Aorta (tissue), 5 donors: ENCODE data around the gene ITGA6. TPM values are rescaled to one million over a fixed set of nuclear protein-coding genes. Genes with fewer than 3 reads are reported as not detected.

Source experiments
- ATAC-seq: fragments of 200-7000 bp; cut with Tn5 transposase; one replicate; pipeline ENCODE4 v1.9.1; 2022; ENCODE audit warnings: moderate library complexity; ENCODE audit not compliant: low FRiP score
- DNase-seq, 2 donors: peaks; one replicate each; pipeline ENCODE4 v3.0.0-alpha.2; 2020
- H3K27ac ChIP-seq, 2 donors: one replicate each; pipeline ENCODE4 v1.5.1; 2013; ENCODE audit warnings: low read length in 2 of 2, mild to moderate bottlenecking in 2 of 2, moderate library complexity in 2 of 2, control low read depth in 1 of 2, inconsistent platforms in 1 of 2, low read depth in 1 of 2
- H3K27me3 ChIP-seq, 2 donors: one replicate each; pipeline ENCODE4 v1.6.1; 2013; ENCODE audit warnings: control low read depth in 1 of 2, low read length in 1 of 2, mild to moderate bottlenecking in 1 of 2, moderate library complexity in 1 of 2; ENCODE audit not compliant: insufficient read depth in 2 of 2, control insufficient read depth in 1 of 2
- H3K36me3 ChIP-seq, 2 donors: one replicate each; pipeline ENCODE4 v1.6.1; 2013; ENCODE audit warnings: control low read depth in 1 of 2, low read length in 1 of 2, mild to moderate bottlenecking in 1 of 2; ENCODE audit not compliant: insufficient read depth in 2 of 2, control insufficient read depth in 1 of 2
- H3K4me1 ChIP-seq, 2 donors: one replicate each; pipeline ENCODE4 v1.6.1; 2013; ENCODE audit warnings: low read length in 2 of 2, control low read depth in 1 of 2, mild to moderate bottlenecking in 1 of 2, moderate library complexity in 1 of 2; ENCODE audit not compliant: insufficient read depth in 2 of 2, control insufficient read depth in 1 of 2
- H3K4me3 ChIP-seq, 2 donors: one replicate each; pipeline ENCODE4 v1.5.1; 2013; ENCODE audit warnings: low read length in 2 of 2, control low read depth in 1 of 2, mild to moderate bottlenecking in 1 of 2
- H3K9me3 ChIP-seq: one replicate; pipeline ENCODE4 v1.6.1; 2013; ENCODE audit warnings: mild to moderate bottlenecking, low read length; ENCODE audit not compliant: control insufficient read depth
- WGBS, 2 donors: extraction: QIAGEN DNeasy Blood & Tissue Kit; methylation state at CpG; one replicate each; pipeline ENCODE4 v1.1.7; 2013; 5-methylcytosine and 5-hydroxymethylcytosine counted together
- intact Hi-C, 2 donors: fragments of 100-400 bp; cut with DNase I; formaldehyde crosslinking; loops; one replicate each; pipeline versions ENCODE4 v1.14.2 to v1.15.0; 2022
- polyA plus RNA-seq, 2 donors: library from polyadenylated mRNA; stranded (reverse); fragments of 200-250 nt; gene quantifications; one replicate each; pipeline ENCODE4 v1.2.3, GENCODE V29; 2013
- total RNA-seq, 2 donors: library from RNA; stranded (reverse); fragmentation: NEBNext Ultra II Directional; extraction: Animal tissue kit (Norgen Biotek cat#: 25700); gene quantifications; one replicate each; pipeline ENCODE4 v1.2.1, GENCODE V29; 2021
- donor health status: healthy with polysubstance abuse.
- donor health status: Bipolar disorder and iron deficiency.
- donor health status: DM: no; HTN: no; CAD: no.
- donor health status: DM: no; HTN: no; CAD: no.
- donor health status: DM: yes; HTN: yes; CAD: no.

Gene ITGA6
- total and polyA plus RNA-seq, 4 donors, result 0.46 to 67.6 (median 26.5) TPM

- H3K27me3 ChIP-seq, result no peaks in the 10 kb centered on the region
- H3K27ac ChIP-seq, result no peak overlapping the region
- H3K9me3 ChIP-seq, result peaks cover 11% of the 10 kb centered on the region
- intact Hi-C loops, result no loop called here
- DNase-seq (no peak), ATAC-seq (no peak)
- no peak overlapping the region for H3K4me3 ChIP-seq
- no peaks in the 10 kb centered on the region for H3K4me1 ChIP-seq
- H3K36me3 ChIP-seq, result no peaks in the 10 kb centered on the region
- 84 to 87% methylated on average over 6 of the region's 6 CpGs for WGBS, 2 donors
Observed at GRCh38 chr2:172510088-172510487, 82.7 kb downstream of the ITGA6 start.

GRCh38 chr2:172510548-172510947, 83.2 kb downstream of the ITGA6 start:
- DNase-seq (no peak), ATAC-seq (no peak)
- H3K27ac ChIP-seq, result no peak overlapping the region
- no peaks in the 10 kb centered on the region for H3K4me1 ChIP-seq
- WGBS, 2 donors, result 90 to 91% methylated on average over 5 of the region's 5 CpGs
- peaks cover 11% of the 10 kb centered on the region for H3K9me3 ChIP-seq
- no peaks in the 10 kb centered on the region for H3K36me3 ChIP-seq
- intact Hi-C loops, result no loop called here
- H3K27me3 ChIP-seq, result no peaks in the 10 kb centered on the region
- H3K4me3 ChIP-seq, result no peak overlapping the region

- H3K36me3 ChIP-seq, result no peaks in the 10 kb centered on the region
- DNase-seq, result no peak
- H3K27me3 ChIP-seq, result no peaks in the 10 kb centered on the region
- no peak for ATAC-seq
- 81 to 82% methylated on average over 5 of the region's 5 CpGs for WGBS, 2 donors
- H3K4me1 ChIP-seq, result no peaks in the 10 kb centered on the region
- peaks cover 11% of the 10 kb centered on the region for H3K9me3 ChIP-seq
- no peak overlapping the region for H3K4me3 ChIP-seq
- H3K27ac ChIP-seq, result no peak overlapping the region
- intact Hi-C loops, result no loop called here
Observed at GRCh38 chr2:172512810-172513523, 85.6 kb downstream of the ITGA6 start.

GRCh38 chr2:172513524-172513900, 86.1 kb downstream of the ITGA6 start:
- Histone ChIP-seq H3K27ac (no peak overlapping the region), H3K4me3 (no peak overlapping the region), H3K4me1 (no peaks in the 10 kb centered on the region), H3K27me3 (no peaks in the 10 kb centered on the region), H3K9me3 (peaks cover 11% of the 10 kb centered on the region), H3K36me3 (no peaks in the 10 kb centered on the region)
- no peak for ATAC-seq
- intact Hi-C loops, result no loop called here
- DNase-seq, result no peak
- WGBS, 2 donors, result 84 to 98% methylated on average over 6 of the region's 6 CpGs

- ATAC-seq, result no peak
Observed at GRCh38 chr2:172513935-172514586, 86.7 kb downstream of the ITGA6 start.

GRCh38 chr2:172516299-172516698, 88.9 kb downstream of the ITGA6 start:
- Histone ChIP-seq H3K27me3 (no peaks in the 10 kb centered on the region), H3K4me3 (no peak overlapping the region), H3K9me3 (peaks cover 11% of the 10 kb centered on the region), H3K27ac (no peak overlapping the region), H3K4me1 (no peaks in the 10 kb centered on the region), H3K36me3 (no peaks in the 10 kb centered on the region)
- no peak for DNase-seq
- intact Hi-C loops, result no loop called here
- ATAC-seq, result no peak
- WGBS, 2 donors, result 5% methylated on average over 1 of the region's 1 CpG

More at GRCh38 chr2:172513935-172514586, 86.7 kb downstream of the ITGA6 start:
- DNase-seq, result peak in 1 of 2 donors; percentile 66
- no peak overlapping the region for H3K27ac ChIP-seq
- no peaks in the 10 kb centered on the region for H3K27me3 ChIP-seq
- peaks cover 11% of the 10 kb centered on the region for H3K9me3 ChIP-seq
- no peaks in the 10 kb centered on the region for H3K36me3 ChIP-seq
- intact Hi-C loops, result no loop called here
- no peaks in the 10 kb centered on the region for H3K4me1 ChIP-seq
- no peak overlapping the region for H3K4me3 ChIP-seq
- WGBS, 2 donors, result 69 to 86% methylated on average over 15 of the region's 15 CpGs

GRCh38 chr2:172518995-172519394, 91.6 kb downstream of the ITGA6 start:
- ATAC-seq, result no peak
- no peaks in the 10 kb centered on the region for H3K36me3 ChIP-seq
- no peaks in the 10 kb centered on the region for H3K4me1 ChIP-seq
- H3K9me3 ChIP-seq, result peaks cover 1% of the 10 kb centered on the region
- no peak overlapping the region for H3K27ac ChIP-seq
- no peak for DNase-seq
- no peak overlapping the region for H3K4me3 ChIP-seq
- intact Hi-C loops, result no loop called here
- no peaks in the 10 kb centered on the region for H3K27me3 ChIP-seq

- 73 to 82% methylated on average over 4 of the region's 4 CpGs for WGBS, 2 donors
- DNase-seq, result no peak
Observed at GRCh38 chr2:172525601-172526000, 98.2 kb downstream of the ITGA6 start.

GRCh38 chr2:172531309-172531708, 103.9 kb downstream of the ITGA6 start:
- Histone ChIP-seq H3K36me3 (no peaks in the 10 kb centered on the region), H3K4me1 (no peaks in the 10 kb centered on the region), H3K27me3 (peaks cover 0 to 1% of the 10 kb centered on the region in 2 donors), H3K4me3 (no peak overlapping the region), H3K9me3 (peaks cover 5% of the 10 kb centered on the region), H3K27ac (no peak overlapping the region)
- DNase-seq (no peak), ATAC-seq (no peak)
- 91 to 92% methylated on average over 2 of the region's 2 CpGs for WGBS, 2 donors
- intact Hi-C loops, result no loop called here

More at GRCh38 chr2:172525601-172526000, 98.2 kb downstream of the ITGA6 start:
- Histone ChIP-seq H3K27ac (no peak overlapping the region), H3K9me3 (peaks cover 7% of the 10 kb centered on the region), H3K36me3 (no peaks in the 10 kb centered on the region), H3K27me3 (no peaks in the 10 kb centered on the region), H3K4me3 (no peak overlapping the region), H3K4me1 (no peaks in the 10 kb centered on the region)
- intact Hi-C loops, result no loop called here
- no peak for ATAC-seq
